Measurements from ENCODE around the gene PRDM1.

Gene PRDM1

DNA sequence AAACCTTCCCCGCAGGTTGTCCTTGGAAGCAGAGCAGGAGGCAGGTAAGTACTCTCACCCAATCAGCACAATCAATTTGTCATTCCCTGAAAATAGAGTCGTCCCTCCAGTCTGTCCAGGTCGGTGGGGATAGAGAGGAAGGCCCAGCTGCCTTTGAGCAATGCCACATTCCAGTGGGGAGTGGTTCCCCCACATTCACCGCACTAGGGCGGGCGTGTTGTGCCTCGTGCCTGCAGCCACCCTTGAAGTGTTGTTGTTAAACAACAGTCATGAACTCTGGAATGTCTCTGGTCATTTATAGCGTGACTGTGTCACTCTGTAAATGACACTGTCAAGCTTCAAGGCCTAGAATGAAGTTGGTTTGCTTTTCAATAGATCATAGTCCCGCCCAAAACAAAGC lies 33.4 kb downstream of the PRDM1 start:
- DNase-seq (ENCODE audit: low read depth) = no peak

GRCh38 chr6:106120006-106120405 lies 33.9 kb downstream of the PRDM1 start:
- no peak overlapping the region for H3K4me3 ChIP-seq (ENCODE audit: low read depth, low read length)
- TF ChIP-seq, protein P1, sequence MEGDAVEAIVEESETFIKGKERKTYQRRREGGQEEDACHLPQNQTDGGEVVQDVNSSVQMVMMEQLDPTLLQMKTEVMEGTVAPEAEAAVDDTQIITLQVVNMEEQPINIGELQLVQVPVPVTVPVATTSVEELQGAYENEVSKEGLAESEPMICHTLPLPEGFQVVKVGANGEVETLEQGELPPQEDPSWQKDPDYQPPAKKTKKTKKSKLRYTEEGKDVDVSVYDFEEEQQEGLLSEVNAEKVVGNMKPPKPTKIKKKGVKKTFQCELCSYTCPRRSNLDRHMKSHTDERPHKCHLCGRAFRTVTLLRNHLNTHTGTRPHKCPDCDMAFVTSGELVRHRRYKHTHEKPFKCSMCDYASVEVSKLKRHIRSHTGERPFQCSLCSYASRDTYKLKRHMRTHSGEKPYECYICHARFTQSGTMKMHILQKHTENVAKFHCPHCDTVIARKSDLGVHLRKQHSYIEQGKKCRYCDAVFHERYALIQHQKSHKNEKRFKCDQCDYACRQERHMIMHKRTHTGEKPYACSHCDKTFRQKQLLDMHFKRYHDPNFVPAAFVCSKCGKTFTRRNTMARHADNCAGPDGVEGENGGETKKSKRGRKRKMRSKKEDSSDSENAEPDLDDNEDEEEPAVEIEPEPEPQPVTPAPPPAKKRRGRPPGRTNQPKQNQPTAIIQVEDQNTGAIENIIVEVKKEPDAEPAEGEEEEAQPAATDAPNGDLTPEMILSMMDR (conservative IDR thresholded peaks at IDR 0.05; ENCODE audit: low read depth, low read length) = no peak
- no peak for DNase-seq (ENCODE audit: low read depth)

More for the DNA sequence above, 33.4 kb downstream of the PRDM1 start:
- TF ChIP-seq, protein P1 (conservative IDR thresholded peaks at IDR 0.05; ENCODE audit: low read depth, low read length) = no peak
- no peak overlapping the region for H3K4me3 ChIP-seq (ENCODE audit: low read depth, low read length)

- TF ChIP-seq, protein P1 (conservative IDR thresholded peaks at IDR 0.05; ENCODE audit: low read depth, low read length) = no peak
- no peak for DNase-seq (ENCODE audit: low read depth)
- no peak overlapping the region for H3K4me3 ChIP-seq (ENCODE audit: low read depth, low read length)
Measured at GRCh38 chr6:106120406-106120805, 34.3 kb downstream of the PRDM1 start.

DNA sequence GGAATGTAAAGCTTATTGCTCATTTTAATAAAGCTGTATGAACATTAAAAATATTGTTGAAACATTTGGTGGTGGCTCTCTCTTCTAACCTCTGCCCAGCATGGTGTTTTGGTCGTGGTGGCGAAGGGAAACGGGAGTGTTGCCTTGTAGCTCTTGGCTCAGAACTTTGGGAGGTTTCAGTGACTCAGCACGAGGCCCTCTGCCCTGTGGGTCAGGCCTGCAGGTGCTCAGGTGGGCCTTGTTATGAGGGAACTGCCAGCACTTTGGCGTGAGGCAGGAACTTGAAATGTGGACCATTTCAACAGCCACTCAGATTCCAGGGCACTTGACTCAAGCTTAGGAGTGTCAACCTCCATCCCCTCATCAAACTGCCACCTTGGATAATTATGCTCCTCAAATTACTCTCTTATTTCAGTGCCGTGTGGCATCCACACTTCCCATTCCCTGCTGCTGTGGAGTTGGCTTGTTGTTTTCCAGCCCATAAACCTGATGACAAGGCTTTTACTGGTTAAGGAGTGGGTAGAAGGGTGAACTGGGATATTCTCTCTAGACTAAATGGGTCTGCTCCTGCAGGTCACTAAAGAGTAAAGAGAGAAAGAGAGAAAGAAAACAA lies 36.3 kb downstream of the PRDM1 start:
- TF ChIP-seq, protein P1 (conservative IDR thresholded peaks at IDR 0.05; ENCODE audit: low read depth, low read length) = no peak
- DNase-seq (ENCODE audit: low read depth) = no peak

DNA sequence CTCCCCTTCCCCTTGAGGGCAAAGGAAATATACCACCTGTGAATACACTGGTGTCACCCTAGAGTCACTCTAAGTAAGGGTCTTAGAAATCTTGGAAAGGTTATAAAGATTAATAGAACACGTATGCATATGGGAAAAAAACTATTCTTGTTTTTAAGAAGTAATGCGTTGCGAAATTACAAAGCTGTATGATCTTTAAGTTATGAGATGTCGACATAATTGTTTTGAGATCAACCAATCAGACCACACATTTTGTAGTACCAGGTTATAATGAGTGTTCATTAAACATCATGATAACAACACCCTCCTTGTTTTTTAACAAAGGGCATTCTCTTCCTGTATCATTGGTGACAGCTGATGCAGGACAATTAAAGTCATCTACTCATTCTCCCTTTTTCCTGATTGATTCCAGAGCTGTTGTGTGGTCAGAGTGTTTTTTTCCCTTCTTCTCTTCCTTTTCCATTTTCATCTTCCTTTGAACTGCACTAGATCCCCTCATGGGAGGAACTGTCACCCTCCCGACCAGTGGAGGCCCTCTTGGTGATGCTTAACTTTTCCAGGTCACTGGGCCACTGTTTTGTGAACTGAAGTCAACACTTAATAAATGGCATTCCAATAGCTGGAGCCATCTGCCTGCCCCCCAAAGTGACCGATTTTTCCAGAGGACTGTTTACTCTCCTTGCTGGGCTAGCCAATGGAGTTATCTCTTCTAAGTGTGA lies 37.0 kb downstream of the PRDM1 start:
- no peak overlapping the region for H3K4me3 ChIP-seq (ENCODE audit: low read depth, low read length)
- TF ChIP-seq, protein P1 (conservative IDR thresholded peaks at IDR 0.05; ENCODE audit: low read depth, low read length) = no peak
- no peak for DNase-seq (ENCODE audit: low read depth)

More for the DNA sequence above, 36.3 kb downstream of the PRDM1 start:
- H3K4me3 ChIP-seq (ENCODE audit: low read depth, low read length) = no peak overlapping the region

DNA sequence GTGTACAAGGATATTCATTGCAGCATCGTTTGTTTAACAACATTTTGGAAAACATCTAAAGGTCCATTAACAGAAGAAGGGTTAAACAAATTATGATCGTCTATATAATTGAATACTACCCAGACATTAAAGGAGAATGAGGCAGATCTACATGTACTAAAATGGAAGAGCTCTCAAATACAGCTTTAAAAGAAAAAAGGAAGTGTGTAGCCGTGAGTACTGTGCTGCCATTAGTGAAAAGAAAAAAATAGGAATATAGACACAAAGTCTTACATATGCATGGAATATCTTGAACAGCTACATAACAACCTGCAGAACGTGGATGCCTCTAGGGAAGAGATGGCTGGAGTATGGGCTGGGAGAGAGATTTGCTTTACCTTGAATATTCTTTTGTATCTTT lies 37.9 kb downstream of the PRDM1 start:
- H3K4me3 ChIP-seq (ENCODE audit: low read depth, low read length) = no peak overlapping the region
- TF ChIP-seq, protein P1 (conservative IDR thresholded peaks at IDR 0.05; ENCODE audit: low read depth, low read length) = no peak
- DNase-seq (ENCODE audit: low read depth) = no peak
